AG04450 (cell line): ENCODE data around the gene ENTREP3. TPM values are rescaled to one million over a fixed set of nuclear protein-coding genes. Genes with fewer than 3 reads are reported as not detected.

ENCODE experiments used
- CTCF ChIA-PET: fragments of 300-600, 350-600 bp; formaldehyde crosslinking; extraction: SDS; loops from one replicate; lab custom pipeline; 2022; ENCODE audit warnings: antibody characterized with exemption, inconsistent platforms; lab: Charles Lee
- POLR2A ChIA-PET: fragments of 350-600 bp; formaldehyde crosslinking; extraction: SDS; loops from one replicate; lab custom pipeline; 2021; ENCODE audit warnings: antibody characterized with exemption, inconsistent platforms; lab: Yijun Ruan, JAX
- DNase-seq: peaks from one replicate; pipeline ENCODE4 v3.0.0-alpha.2; 2011; ENCODE audit warnings: low read depth, low spot score
- H3K27ac ChIP-seq: one replicate; pipeline ENCODE4 v1.5.1; 2012; ENCODE audit warnings: low read depth, low read length, control low read depth
- H3K27me3 ChIP-seq: one replicate; pipeline ENCODE4 v1.6.0; 2012; ENCODE audit warnings: low read length; ENCODE audit not compliant: control insufficient read depth, insufficient read depth
- H3K4me3 ChIP-seq: 2 replicates; pipeline ENCODE4 v1.5.1; 2011; ENCODE audit warnings: mild to moderate bottlenecking, low read depth, low read length, control low read depth
- H3K9me3 ChIP-seq: 2 replicates; pipeline ENCODE4 v1.5.1; 2012; ENCODE audit warnings: low read length; ENCODE audit not compliant: control insufficient read depth, insufficient read depth
- CTCF ChIP-seq: IDR thresholded peaks from 2 replicates; pipeline ENCODE4 v1.5.1; 2011; ENCODE audit warnings: low read depth, low read length, control low read depth, inconsistent platforms
- polyA plus RNA-seq: library from polyadenylated mRNA; depleted of rRNA; stranded (reverse); fragments of >200 nt; gene quantifications from 2 replicates; pipeline ENCODE4 v1.2.3, GENCODE V29; 2011

The ENTREP3 gene
- polyA plus RNA-seq, 1 experiment = 10.2 TPM

DNA sequence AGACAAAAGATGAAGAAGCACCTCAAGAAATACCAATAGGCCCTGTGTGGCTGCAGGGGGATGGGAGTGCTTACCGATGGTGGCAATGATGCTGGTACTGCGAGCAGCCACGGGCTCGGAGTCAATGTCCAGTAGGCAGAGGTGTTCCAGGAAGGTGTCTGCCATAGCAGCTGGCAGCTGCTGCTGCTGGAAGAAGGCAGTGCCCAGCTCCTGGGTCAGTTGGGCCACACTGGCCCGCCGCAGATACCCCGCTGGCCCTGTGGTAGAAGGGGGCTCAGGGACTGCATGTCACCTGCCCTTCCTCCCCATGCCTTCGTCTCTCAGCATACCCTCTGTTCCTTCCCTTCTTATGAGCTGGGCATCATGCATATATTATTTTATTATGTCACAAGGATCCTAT is 44.7 kb upstream of the ENTREP3 start:
- Histone ChIP-seq H3K9me3 (no peaks in the 10 kb centered on the region; the same call in 1 of the 2 replicates), H3K27ac (no peak overlapping the region), H3K4me3 (no peak overlapping the region), H3K27me3 (peaks cover 32% of the 10 kb centered on the region)
- DNase-seq = no peak
- ChIA-PET CTCF (interaction anchor here (0.9 to 1.2 kb wide), 2 partner anchors 23 to 50 kb away, joined by 3 to 5 read pairs; no protein-coding TSS in a partner anchor), POLR2A (no interaction called here)
- no peak for TF ChIP-seq CTCF

- no peak for DNase-seq
- H3K4me3 ChIP-seq = no peak overlapping the region
- no peak overlapping the region for H3K27ac ChIP-seq
- CTCF ChIA-PET = interaction anchor here (0.7 to 1.4 kb wide), 3 partner anchors 26 to 104 kb away, joined by 3 to 4 read pairs (median 3); no protein-coding TSS in a partner anchor
- no peaks in the 10 kb centered on the region; the same call in 1 of the 2 replicates for H3K9me3 ChIP-seq
- TF ChIP-seq CTCF = no peak
- H3K27me3 ChIP-seq = peaks cover 54% of the 10 kb centered on the region
- POLR2A ChIA-PET = interaction anchor here (0.7 kb wide), 1 partner anchor 24 kb away, joined by 6 read pairs; the partner anchor contains the start of gene CLK2
Measured at GRCh38 chr1:155297384-155297783, 42.1 kb upstream of the ENTREP3 start.

GRCh38 chr1:155296661-155297060 is 41.4 kb upstream of the ENTREP3 start:
- no peak for TF ChIP-seq CTCF
- Histone ChIP-seq H3K27ac (no peak overlapping the region), H3K9me3 (no peaks in the 10 kb centered on the region; the same call in 1 of the 2 replicates), H3K4me3 (no peak overlapping the region), H3K27me3 (peaks cover 55% of the 10 kb centered on the region)
- POLR2A ChIA-PET = no interaction called here
- no peak for DNase-seq
- CTCF ChIA-PET = no interaction called here

DNA sequence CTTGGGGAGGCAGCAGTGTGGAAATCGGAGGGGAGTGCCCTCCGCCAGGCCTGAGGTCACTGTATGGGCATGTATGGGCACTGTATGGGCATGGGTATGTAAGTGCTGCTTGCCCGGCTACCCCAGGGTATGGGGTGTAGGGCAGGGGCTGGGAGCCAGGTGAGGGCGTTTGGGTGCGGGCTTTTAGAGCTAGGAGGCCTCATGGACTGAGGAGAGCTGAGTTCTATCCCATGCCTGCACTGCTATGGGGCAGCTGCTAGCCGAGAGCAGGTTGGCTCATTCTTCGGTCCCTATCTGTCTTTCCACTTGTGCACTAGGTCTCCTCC is 40.6 kb upstream of the ENTREP3 start:
- H3K27ac ChIP-seq = no peak overlapping the region
- POLR2A ChIA-PET = no interaction called here
- H3K4me3 ChIP-seq = no peak overlapping the region
- CTCF ChIA-PET = no interaction called here
- no peak for TF ChIP-seq CTCF
- H3K27me3 ChIP-seq = peaks cover 57% of the 10 kb centered on the region
- no peaks in the 10 kb centered on the region; the same call in 1 of the 2 replicates for H3K9me3 ChIP-seq
- no peak for DNase-seq

GRCh38 chr1:155295183-155295941 is 40.1 kb upstream of the ENTREP3 start:
- Histone ChIP-seq H3K4me3 (no peak overlapping the region), H3K27me3 (peaks cover 56% of the 10 kb centered on the region), H3K9me3 (no peaks in the 10 kb centered on the region; the same call in 1 of the 2 replicates), H3K27ac (no peak overlapping the region)
- no peak for DNase-seq
- no peak for TF ChIP-seq CTCF
- POLR2A ChIA-PET = interaction anchor here (0.6 kb wide), 1 partner anchor 22 kb away, joined by 7 read pairs; the partner anchor contains the start of gene CLK2
- CTCF ChIA-PET = interaction anchor here (0.8 kb wide), 1 partner anchor 101 kb away, joined by 3 read pairs; no protein-coding TSS in a partner anchor
